Upper lobe of left lung (tissue), 4 donors: ENCODE results near the gene C3orf20.

Source experiments
- CTCF ChIP-seq, 6 experiments: fragments of 450-650 bp in 4 of 6; fragments of 200-600 bp in 2 of 6; sonication (generic) in 2 of 6; IDR thresholded peaks; one replicate each; pipeline ENCODE4 v1.5.1; 2016 to 2019; ENCODE audit warnings: antibody characterized with exemption in 6 of 6
- EP300 ChIP-seq, 4 donors: sonication (generic); formaldehyde crosslinking; IDR thresholded peaks; one replicate each; pipeline ENCODE4 v1.5.1; 2017; ENCODE audit warnings: antibody characterized with exemption in 4 of 4, control low read depth in 2 of 4
- POLR2A ChIP-seq, 4 donors: fragments of 450-650 bp; IDR thresholded peaks; one replicate each; pipeline ENCODE4 v1.5.1; 2016 to 2017; ENCODE audit warnings: antibody characterized with exemption in 4 of 4, mild to moderate bottlenecking in 2 of 4
- POLR2AphosphoS5 ChIP-seq, 2 donors: sonication (generic); formaldehyde crosslinking; IDR thresholded peaks; one replicate each; pipeline ENCODE4 v1.5.1; 2017; ENCODE audit warnings: antibody characterized with exemption in 2 of 2

- no peak for TF ChIP-seq POLR2A (IDR thresholded peaks at IDR 0.05)
- no peak for TF ChIP-seq CTCF (IDR thresholded peaks at IDR 0.05)
- TF ChIP-seq POLR2AphosphoS5 (IDR thresholded peaks at IDR 0.05) = no peak
- no peak for TF ChIP-seq EP300 (IDR thresholded peaks at IDR 0.05)
Measured at GRCh38 chr3:14798231-14798630, 123.3 kb downstream of the C3orf20 start.
